MM.1S (cell line): ENCODE data around the gene DCST2.

Experiments
- DNase-seq: peaks from one replicate; pipeline ENCODE4 v3.0.0-alpha.2; 2015
- H2AFZ ChIP-seq: fragments of 300-600 bp; sonication (generic); 2 replicates; pipeline ENCODE4 v1.6.0; 2016; ENCODE audit warnings: antibody characterized with exemption, low read length
- H3F3A ChIP-seq: fragments of 300-600 bp; sonication (generic); 2 replicates; pipeline ENCODE4 v1.6.1; 2016; ENCODE audit warnings: mild to moderate bottlenecking, antibody characterized with exemption, low read length, moderate library complexity, mixed read lengths; ENCODE audit not compliant: insufficient read depth
- H3K27ac ChIP-seq: fragments of 300-600 bp; sonication (generic); 2 replicates; pipeline ENCODE4 v1.5.1; 2016; ENCODE audit warnings: mild to moderate bottlenecking, low read length
- H3K27me3 ChIP-seq: fragments of 300-600 bp; sonication (generic); replicated peaks from 2 replicates; pipeline ENCODE4 v1.6.0; 2016; ENCODE audit warnings: low read length; ENCODE audit not compliant: insufficient read depth
- H3K36me3 ChIP-seq: fragments of 300-600 bp; sonication (generic); replicated peaks from 2 replicates; pipeline ENCODE4 v1.6.1; 2016; ENCODE audit warnings: mild to moderate bottlenecking, low read length, mixed read lengths; ENCODE audit not compliant: insufficient read depth
- H3K4me1 ChIP-seq: fragments of 300-600 bp; sonication (generic); 2 replicates; pipeline ENCODE4 v1.6.1; 2016; ENCODE audit warnings: low read length, mixed read lengths
- H3K4me2 ChIP-seq: fragments of 300-600 bp; sonication (generic); 2 replicates; pipeline ENCODE4 v1.6.0; 2016; ENCODE audit warnings: low read depth, low read length
- H3K4me3 ChIP-seq: fragments of 300-600 bp; sonication (generic); 2 replicates; pipeline ENCODE4 v1.5.1; 2016; ENCODE audit warnings: low read length, mixed read lengths
- H3K79me2 ChIP-seq: fragments of 300-600 bp; sonication (generic); 2 replicates; pipeline ENCODE4 v1.6.1; 2016; ENCODE audit warnings: mixed run types, low read length, mixed read lengths
- H3K9ac ChIP-seq: fragments of 300-600 bp; sonication (generic); 2 replicates; pipeline ENCODE4 v1.6.1; 2016; ENCODE audit warnings: low read length, mixed read lengths
- H3K9me2 ChIP-seq: fragments of 300-600 bp; sonication (generic); replicated peaks from 2 replicates; pipeline ENCODE4 v1.6.1; 2016; ENCODE audit warnings: mild to moderate bottlenecking, low read length, mixed read lengths; ENCODE audit not compliant: insufficient read depth
- H3K9me3 ChIP-seq: fragments of 300-600 bp; sonication (generic); replicated peaks from 2 replicates; pipeline ENCODE4 v1.6.1; 2016; ENCODE audit warnings: mild to moderate bottlenecking, low read length, mixed read lengths; ENCODE audit not compliant: insufficient read depth
- H4K20me1 ChIP-seq: fragments of 300-600 bp; sonication (generic); 2 replicates; pipeline ENCODE4 v1.6.1; 2016; ENCODE audit warnings: mild to moderate bottlenecking, low read length, moderate library complexity, mixed read lengths; ENCODE audit not compliant: insufficient read depth
- CTCF ChIP-seq: fragments of 300-600 bp; sonication (generic); IDR thresholded peaks from 2 replicates; pipeline ENCODE4 v1.5.1; 2016; ENCODE audit warnings: antibody characterized with exemption, low read length, mixed read lengths
- EZH2 ChIP-seq: fragments of 300-600 bp; sonication (generic); optimal IDR thresholded peaks from 2 replicates; pipeline ENCODE3; 2017; ENCODE audit warnings: low read depth, mild to moderate bottlenecking, antibody characterized with exemption, low read length, mixed read lengths
- EZH2phosphoT487 ChIP-seq: fragments of 300-600 bp; sonication (generic); IDR thresholded peaks from 2 replicates; pipeline ENCODE4 v1.6.1; 2018; ENCODE audit warnings: antibody characterized with exemption, low read length

DCST2 gene

DNA sequence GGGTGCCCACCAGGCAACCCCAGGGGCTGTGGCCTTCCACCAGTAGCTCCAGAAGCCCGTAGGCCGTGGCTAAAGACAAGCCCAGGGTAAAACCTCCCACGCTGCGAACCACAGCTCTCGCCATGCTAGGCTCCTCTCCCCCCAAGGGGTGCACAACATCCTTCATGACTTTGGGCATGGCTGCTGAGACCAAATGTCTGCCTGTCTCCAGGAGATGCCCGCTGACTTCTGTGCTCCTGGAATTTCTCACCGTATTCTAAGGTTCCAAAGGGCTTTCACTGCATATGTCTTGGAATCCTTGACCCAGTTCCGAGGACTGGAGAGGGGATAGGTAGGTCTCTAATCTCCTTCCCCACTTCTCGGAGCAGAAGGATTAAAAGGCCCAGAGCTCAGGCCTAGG lies at the start of gene DCST2, which contains the start of gene DCST1:
Gene DCST2 (minus strand): TSS at position 258 of the 400 bp plus-strand sequence. CDS start 80 bp downstream, at position 178.
Gene DCST1 (plus strand): TSS at position 301 of the 400 bp plus-strand sequence. CDS start 213 bp downstream, outside the sequence.
- Histone ChIP-seq H3K27me3 (0 out of 2 replicates have a peak, but pooled peaks cover 8% of the 10 kb centered on the region), H4K20me1 (no peaks in the 10 kb centered on the region), H3K27ac (no peak within 1 kb of the TSS), H3K4me3 (no peak within 1 kb of the TSS), H3K4me1 (peaks cover 6% of the 10 kb centered on the region), H3K4me2 (no peak within 1 kb of the TSS), H3K9me3 (no peaks in the 10 kb centered on the region), H2AFZ (no peak within 1 kb of the TSS), H3F3A (peaks cover under 1% of the 10 kb centered on the region; the same call in 1 of the 2 replicates), H3K9ac (no peak within 1 kb of the TSS), H3K36me3 (no peaks in the 10 kb centered on the region), H3K79me2 (no peaks in the 10 kb centered on the region), H3K9me2 (no peaks in the 10 kb centered on the region)
- no peak for DNase-seq
- no peak for TF ChIP-seq CTCF
- no peak for TF ChIP-seq EZH2
- no peak for TF ChIP-seq EZH2phosphoT487

GRCh38 chr1:155083052-155083541 lies 49.5 kb upstream of the DCST2 start:
- Histone ChIP-seq H3F3A (peaks cover 17% of the 10 kb centered on the region), H3K9me3 (no peaks in the 10 kb centered on the region), H3K9ac (no peak overlapping the region), H3K4me3 (no peak overlapping the region), H2AFZ (no peak overlapping the region), H3K4me2 (no peak overlapping the region), H3K27me3 (peaks cover 52% of the 10 kb centered on the region), H3K27ac (no peak overlapping the region), H4K20me1 (no peaks in the 10 kb centered on the region), H3K9me2 (no peaks in the 10 kb centered on the region), H3K4me1 (peaks cover 47% of the 10 kb centered on the region), H3K79me2 (no peaks in the 10 kb centered on the region), H3K36me3 (no peaks in the 10 kb centered on the region)
- no peak for DNase-seq
- TF ChIP-seq EZH2 (no peak), CTCF (no peak), EZH2phosphoT487 (no peak)

DNA sequence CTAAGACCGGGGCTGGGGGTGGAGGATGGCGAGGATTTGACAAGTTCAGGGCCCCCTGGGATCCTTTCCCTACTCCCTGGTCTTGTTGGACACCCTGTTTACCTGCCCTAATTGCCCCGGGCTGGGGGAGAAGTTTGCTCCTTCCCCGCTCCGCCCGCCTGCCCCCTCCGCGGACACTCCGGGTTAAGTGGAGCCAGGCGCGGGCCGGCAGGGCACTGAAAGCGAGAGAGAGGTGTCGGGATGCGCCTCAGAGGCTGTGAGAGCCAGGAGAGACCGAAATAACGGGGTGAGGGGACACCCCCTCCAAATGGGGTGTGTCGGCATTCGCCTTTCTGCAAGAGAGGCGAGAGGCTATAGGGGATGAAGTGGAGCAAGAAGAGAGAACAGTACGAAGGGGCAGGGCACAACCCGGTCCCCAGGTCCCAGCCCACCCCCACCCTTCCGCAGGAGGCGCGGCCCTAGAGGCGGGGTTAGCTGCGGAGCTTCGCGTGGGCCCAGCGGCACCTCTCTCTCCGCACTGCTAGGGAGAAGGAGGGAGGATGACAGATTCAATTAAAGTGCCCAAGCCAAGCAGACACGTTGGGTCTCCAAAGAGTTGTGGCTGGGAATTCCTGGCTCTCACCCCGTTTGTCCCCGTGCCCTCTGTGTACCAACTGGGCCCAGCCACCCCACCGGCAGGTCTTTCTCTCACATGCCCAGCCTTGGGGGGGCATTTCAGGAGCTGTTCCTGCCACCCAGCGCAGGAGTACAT lies 48.9 kb upstream of the DCST2 start:
- Histone ChIP-seq H3K4me2 (peak overlapping the region; percentile 89; the same call in 1 of the 2 replicates), H4K20me1 (no peaks in the 10 kb centered on the region), H3F3A (peaks cover 23% of the 10 kb centered on the region), H3K4me1 (peaks cover 53% of the 10 kb centered on the region), H3K27ac (no peak overlapping the region), H2AFZ (no peak overlapping the region), H3K36me3 (no peaks in the 10 kb centered on the region), H3K9ac (no peak overlapping the region), H3K9me2 (no peaks in the 10 kb centered on the region), H3K27me3 (peaks cover 52% of the 10 kb centered on the region), H3K4me3 (no peak overlapping the region), H3K79me2 (no peaks in the 10 kb centered on the region), H3K9me3 (no peaks in the 10 kb centered on the region)
- no peak for DNase-seq
- TF ChIP-seq CTCF, result no peak
- TF ChIP-seq EZH2, result peak; percentile 99
